ENCODE data around the gene CTSD. TPM values are rescaled to one million over a fixed set of nuclear protein-coding genes. Genes with fewer than 3 reads are reported as not detected.

CTSD gene
- polyA plus RNA-seq, 1 donor from 2014 or later = 30.5 TPM

- H3K9me2 ChIP-seq (ENCODE audit: insufficient read depth, low read length) = no peaks in the 10 kb centered on the region
- H3K4me2 ChIP-seq (ENCODE audit: low read length) = no peak overlapping the region
- H3K4me3 ChIP-seq (ENCODE audit: low read length) = no peak overlapping the region
- no peaks in the 10 kb centered on the region for H3K27me3 ChIP-seq (ENCODE audit: insufficient read depth, low read depth, low read length)
- no peaks in the 10 kb centered on the region for H3K79me2 ChIP-seq (replicated peaks; ENCODE audit: insufficient read depth, low read length)
- H4K20me1 ChIP-seq (ENCODE audit: insufficient read depth) = no peaks in the 10 kb centered on the region
- H3K9me3 ChIP-seq (ENCODE audit: low read length) = no peaks in the 10 kb centered on the region
- no peaks in the 10 kb centered on the region for H3K36me3 ChIP-seq (ENCODE audit: insufficient read depth, low read length)
- H2AFZ ChIP-seq (ENCODE audit: low read depth, low read length) = no peak overlapping the region
- no peak for TF ChIP-seq EP300 (conservative IDR thresholded peaks at IDR 0.05; ENCODE audit: poor library complexity, severe bottlenecking)
- TF ChIP-seq EZH2 (IDR thresholded peaks at IDR 0.05; ENCODE audit: borderline replicate concordance, insufficient read depth, low read length, poor library complexity, severe bottlenecking) = no peak
- TF ChIP-seq POLR2AphosphoS5 (IDR thresholded peaks at IDR 0.05) = no peak
- TF ChIP-seq CTCF (IDR thresholded peaks at IDR 0.05; ENCODE audit: poor library complexity, severe bottlenecking) = no peak
- no peak for TF ChIP-seq MXI1 (conservative IDR thresholded peaks at IDR 0.05; ENCODE audit: poor library complexity, severe bottlenecking)
- no peaks in the 10 kb centered on the region for H3F3A ChIP-seq (ENCODE audit: insufficient read depth, low read length, poor library complexity, severe bottlenecking)
- H3K27ac ChIP-seq (ENCODE audit: low read length) = no peak overlapping the region
- no peak overlapping the region for H3K9ac ChIP-seq (ENCODE audit: low read length)
Measured at GRCh38 chr11:1736447-1736992, 27.2 kb downstream of the CTSD start.

- Histone ChIP-seq H3K4me2 (ENCODE audit: low read length) (no peak overlapping the region), H3K9me3 (ENCODE audit: low read length) (no peaks in the 10 kb centered on the region)
Measured at GRCh38 chr11:1735271-1735670, 28.5 kb downstream of the CTSD start.

More at GRCh38 chr11:1735271-1735670, 28.5 kb downstream of the CTSD start:
- no peaks in the 10 kb centered on the region for H4K20me1 ChIP-seq (ENCODE audit: insufficient read depth)
- no peak overlapping the region for H3K27ac ChIP-seq (ENCODE audit: low read length)
- H3K79me2 ChIP-seq (replicated peaks; ENCODE audit: insufficient read depth, low read length) = no peaks in the 10 kb centered on the region
- no peaks in the 10 kb centered on the region for H3K27me3 ChIP-seq (ENCODE audit: insufficient read depth, low read depth, low read length)
- H3K4me3 ChIP-seq (ENCODE audit: low read length) = no peak overlapping the region
- TF ChIP-seq MXI1 (conservative IDR thresholded peaks at IDR 0.05; ENCODE audit: poor library complexity, severe bottlenecking) = no peak
- no peak for TF ChIP-seq SMC3 (conservative IDR thresholded peaks at IDR 0.05; ENCODE audit: poor library complexity)
- no peak for TF ChIP-seq EP300 (conservative IDR thresholded peaks at IDR 0.05; ENCODE audit: poor library complexity, severe bottlenecking)
- no peak for TF ChIP-seq POLR2AphosphoS5 (IDR thresholded peaks at IDR 0.05)
- TF ChIP-seq RAD21 (conservative IDR thresholded peaks at IDR 0.05) = no peak
- no peak for TF ChIP-seq EZH2 (IDR thresholded peaks at IDR 0.05; ENCODE audit: borderline replicate concordance, insufficient read depth, low read length, poor library complexity, severe bottlenecking)
- no peak for TF ChIP-seq CTCF (IDR thresholded peaks at IDR 0.05; ENCODE audit: poor library complexity, severe bottlenecking)
- no peak for TF ChIP-seq TAF1 (IDR thresholded peaks at IDR 0.05; ENCODE audit: low read depth)
- no peak for TF ChIP-seq REST (IDR thresholded peaks at IDR 0.05; ENCODE audit: borderline replicate concordance)
- no peak overlapping the region for H3K9ac ChIP-seq (ENCODE audit: low read length)
- H3F3A ChIP-seq (ENCODE audit: insufficient read depth, low read length, poor library complexity, severe bottlenecking) = no peaks in the 10 kb centered on the region
- no peaks in the 10 kb centered on the region for H3K36me3 ChIP-seq (ENCODE audit: insufficient read depth, low read length)
- H3K9me2 ChIP-seq (ENCODE audit: insufficient read depth, low read length) = no peaks in the 10 kb centered on the region
- H2AFZ ChIP-seq (ENCODE audit: low read depth, low read length) = no peak overlapping the region

Measured in neural cell (in vitro differentiated cells).